HG02678 (cell line): ENCODE measurements around the gene RPL4.
"Not testable (repeated sequence)": the region's sequence is repeated elsewhere in the genome, so short reads cannot be mapped to it uniquely, and the experiment has no call there.

Source experiments
- ATAC-seq: cut with Tn5 transposase; IDR thresholded peaks from one replicate; pipeline ENCODE4 v1.9.1; 2021; ENCODE audit warnings: mild to moderate bottlenecking, moderate library complexity; ENCODE audit not compliant: unreplicated experiment

Gene RPL4

GRCh38 chr15:66494262-66494661, 10.4 kb downstream of the RPL4 start:
- ATAC-seq = no peak

- no peak for ATAC-seq
Observed at GRCh38 chr15:66491846-66492245, 12.8 kb downstream of the RPL4 start.

- ATAC-seq = no peak
Observed at GRCh38 chr15:66489179-66489791, 15.4 kb downstream of the RPL4 start.

- ATAC-seq = no peak
Observed at GRCh38 chr15:66488525-66488924, 16.1 kb downstream of the RPL4 start.

GRCh38 chr15:66486887-66487286, 17.8 kb downstream of the RPL4 start:
- no peak for ATAC-seq

- no peak for ATAC-seq
Observed at GRCh38 chr15:66484539-66485112, 20.0 kb downstream of the RPL4 start.

GRCh38 chr15:66483131-66483566, 21.5 kb downstream of the RPL4 start:
- ATAC-seq = no peak

- ATAC-seq = no peak
Observed at GRCh38 chr15:66482539-66482938, 22.1 kb downstream of the RPL4 start.

GRCh38 chr15:66481107-66481856, 23.4 kb downstream of the RPL4 start:
- no peak for ATAC-seq

GRCh38 chr15:66480267-66480666, 24.4 kb downstream of the RPL4 start:
- no peak for ATAC-seq

- ATAC-seq = no peak
Observed at GRCh38 chr15:66477011-66477410, 27.6 kb downstream of the RPL4 start.

GRCh38 chr15:66476535-66476934, 28.1 kb downstream of the RPL4 start:
- no peak for ATAC-seq

- no peak for ATAC-seq
Observed at GRCh38 chr15:66474963-66475362, 29.7 kb downstream of the RPL4 start.

- ATAC-seq = no peak
Observed at GRCh38 chr15:66474135-66474534, 30.5 kb downstream of the RPL4 start.

- ATAC-seq = peak; percentile 88
Observed at GRCh38 chr15:66472176-66472999, 32.3 kb downstream of the RPL4 start.

GRCh38 chr15:66470825-66471224, 33.8 kb downstream of the RPL4 start:
- ATAC-seq = not testable (repeated sequence)

GRCh38 chr15:66467162-66468040, 37.3 kb downstream of the RPL4 start:
- not testable (repeated sequence) for ATAC-seq

GRCh38 chr15:66465294-66465693, 39.4 kb downstream of the RPL4 start:
- not testable (repeated sequence) for ATAC-seq

GRCh38 chr15:66462627-66463026, 42.0 kb downstream of the RPL4 start:
- ATAC-seq = no peak

- no peak for ATAC-seq
Observed at GRCh38 chr15:66461917-66462316, 42.7 kb downstream of the RPL4 start.
